Activated T-helper 1 cell treated with anti-CD3 and anti-CD28 coated beads, Interleukin-12 subunit alpha, Interleukin-12 subunit beta, Interleukin-2, Interleukin-4 antibody, amounts not matched to agents 30 ng/mL and 10 ng/mL and 1 ng/mL, durations not matched to agents 14 hours and 24 hours and 36 hours (primary cell): ENCODE measurements around the gene ATP9A. TPM values are rescaled to one million over a fixed set of nuclear protein-coding genes. Genes with fewer than 3 reads are reported as not detected.
A peak's percentile ranks its signal among the peaks of the same experiment; 100 is the strongest.

Experiments used
- DNase-seq: peaks from one replicate; pipeline ENCODE4 v3.0.0; 2021; ENCODE audit warnings: low spot score
- H3K27ac Mint-ChIP-seq: one replicate; pipeline ENCODE4 v1.8.0; 2021; ENCODE audit warnings: mild to moderate bottlenecking, mixed read lengths
- H3K27me3 Mint-ChIP-seq: one replicate; pipeline ENCODE4 v1.8.0; 2022; ENCODE audit warnings: mild to moderate bottlenecking, moderate library complexity, mixed read lengths; ENCODE audit not compliant: insufficient read depth
- H3K36me3 Mint-ChIP-seq: one replicate; pipeline ENCODE4 v1.8.0; 2021; ENCODE audit warnings: low read depth, mixed read lengths
- H3K4me1 Mint-ChIP-seq: one replicate; pipeline ENCODE4 v1.8.0; 2021; ENCODE audit warnings: low read depth, mixed read lengths
- H3K4me3 Mint-ChIP-seq: one replicate; pipeline ENCODE4 v1.8.0; 2021; ENCODE audit warnings: mild to moderate bottlenecking, moderate library complexity, mixed read lengths
- H3K9me3 Mint-ChIP-seq: one replicate; pipeline ENCODE4 v1.8.0; 2021; ENCODE audit warnings: mixed read lengths
- intact Hi-C: fragments of 100-400 bp; cut with micrococcal nuclease; formaldehyde crosslinking; loops from one replicate; pipeline ENCODE4 v1.15.1; 2024
- total RNA-seq: library from RNA; stranded (reverse); gene quantifications from 2 replicates; pipeline ENCODE4 v1.2.3, GENCODE V29; 2022

The ATP9A gene
- total RNA-seq, 1 donor from 2014 or later = 20.6 TPM

DNA sequence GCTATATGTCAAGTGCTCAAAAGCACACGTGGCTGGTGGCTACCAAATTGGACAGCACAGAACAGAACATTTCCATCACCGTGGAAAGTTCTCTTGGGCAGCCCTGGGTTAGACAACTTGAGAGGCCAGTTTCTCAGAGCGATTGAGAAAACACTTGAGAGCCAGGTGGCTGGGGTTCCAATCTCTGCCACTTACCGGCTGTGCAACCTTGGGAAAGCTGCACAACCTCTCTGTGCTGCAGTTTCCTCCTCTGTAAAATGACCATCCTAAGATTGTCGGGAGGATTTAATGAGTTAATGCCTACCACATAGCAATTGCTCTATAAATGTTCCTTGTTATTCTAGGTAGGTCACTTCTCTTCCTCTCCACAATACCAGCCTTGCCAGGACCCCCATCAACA, 200.6 kb downstream of the ATP9A start:
- Mint-ChIP-seq H3K4me3 (no peak overlapping the region), H3K36me3 (no peaks in the 10 kb centered on the region), H3K27me3 (peaks cover 50% of the 10 kb centered on the region), H3K9me3 (no peaks in the 10 kb centered on the region), H3K27ac (no peak overlapping the region), H3K4me1 (peaks cover 10% of the 10 kb centered on the region)
- DNase-seq = no peak
- intact Hi-C loops = no loop called here

DNA sequence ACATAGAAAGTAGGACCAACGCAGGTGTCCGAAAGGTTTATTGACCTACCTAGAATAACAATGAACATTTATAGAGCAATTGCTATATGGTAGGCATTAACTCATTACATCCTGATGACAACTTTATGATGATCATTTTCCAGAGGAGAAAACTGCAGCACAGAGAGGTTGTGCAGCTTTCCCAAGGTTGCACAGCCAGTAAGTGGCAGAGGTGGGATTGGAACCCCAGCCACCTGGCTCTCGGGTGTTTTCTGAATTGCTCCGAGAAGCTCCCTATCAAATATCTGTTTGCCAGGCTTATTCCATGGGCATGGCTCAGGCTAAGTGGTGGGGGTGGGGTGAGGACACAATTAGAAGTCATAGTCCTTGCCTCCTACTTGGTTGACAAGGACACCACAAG, 201.6 kb downstream of the ATP9A start:
- Mint-ChIP-seq H3K4me1 (peaks cover 14% of the 10 kb centered on the region), H3K9me3 (no peaks in the 10 kb centered on the region), H3K27me3 (peaks cover 58% of the 10 kb centered on the region), H3K4me3 (no peak overlapping the region), H3K36me3 (peaks cover 2% of the 10 kb centered on the region), H3K27ac (no peak overlapping the region)
- intact Hi-C loops = no loop called here
- DNase-seq = no peak

DNA sequence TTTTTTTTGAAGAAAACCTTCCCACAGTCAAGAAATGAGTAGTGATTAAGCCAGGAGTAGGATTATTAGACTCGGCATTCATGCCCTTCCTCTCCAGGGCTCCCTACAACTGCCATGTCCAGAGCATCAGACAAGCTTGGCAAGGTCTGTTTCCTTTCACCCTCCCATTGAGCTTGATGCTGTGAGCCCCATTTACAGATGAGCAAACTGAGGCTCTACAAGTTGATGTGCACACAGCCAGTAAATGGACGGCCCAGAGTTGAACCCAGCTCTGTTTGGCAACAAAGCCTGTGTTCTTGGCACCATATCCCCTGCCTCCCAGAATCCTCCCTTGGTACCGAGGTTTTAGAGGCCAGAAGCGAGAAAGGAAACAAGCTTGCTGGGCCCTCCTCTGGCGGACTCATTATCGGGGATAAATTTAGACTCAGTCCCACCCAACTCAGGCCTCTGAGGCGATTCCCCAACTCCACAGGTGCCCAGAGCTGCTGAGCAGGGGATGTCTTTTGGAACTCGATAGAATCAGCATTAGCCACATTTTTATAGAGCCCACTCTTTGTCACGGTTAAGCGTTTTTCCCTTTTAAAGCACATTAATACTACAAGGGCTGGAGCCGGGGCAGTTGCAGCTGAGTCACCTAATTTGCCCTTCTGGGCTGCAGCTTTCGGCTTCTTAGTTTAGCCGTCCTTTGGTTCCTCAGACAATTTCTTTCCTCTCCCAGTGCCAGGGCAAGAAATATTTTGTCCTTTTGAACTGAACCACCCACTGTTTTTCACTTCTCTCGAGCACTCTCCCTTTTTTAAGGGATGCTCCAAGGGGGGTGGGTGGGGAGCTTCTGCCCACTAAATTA, 202.7 kb downstream of the ATP9A start:
- H3K27me3 Mint-ChIP-seq = peaks cover 65% of the 10 kb centered on the region
- H3K4me3 Mint-ChIP-seq = no peak overlapping the region
- intact Hi-C loops = no loop called here
- H3K36me3 Mint-ChIP-seq = peaks cover 3% of the 10 kb centered on the region
- peaks cover 24% of the 10 kb centered on the region for H3K4me1 Mint-ChIP-seq
- DNase-seq = no peak
- no peaks in the 10 kb centered on the region for H3K9me3 Mint-ChIP-seq
- H3K27ac Mint-ChIP-seq = no peak overlapping the region

DNA sequence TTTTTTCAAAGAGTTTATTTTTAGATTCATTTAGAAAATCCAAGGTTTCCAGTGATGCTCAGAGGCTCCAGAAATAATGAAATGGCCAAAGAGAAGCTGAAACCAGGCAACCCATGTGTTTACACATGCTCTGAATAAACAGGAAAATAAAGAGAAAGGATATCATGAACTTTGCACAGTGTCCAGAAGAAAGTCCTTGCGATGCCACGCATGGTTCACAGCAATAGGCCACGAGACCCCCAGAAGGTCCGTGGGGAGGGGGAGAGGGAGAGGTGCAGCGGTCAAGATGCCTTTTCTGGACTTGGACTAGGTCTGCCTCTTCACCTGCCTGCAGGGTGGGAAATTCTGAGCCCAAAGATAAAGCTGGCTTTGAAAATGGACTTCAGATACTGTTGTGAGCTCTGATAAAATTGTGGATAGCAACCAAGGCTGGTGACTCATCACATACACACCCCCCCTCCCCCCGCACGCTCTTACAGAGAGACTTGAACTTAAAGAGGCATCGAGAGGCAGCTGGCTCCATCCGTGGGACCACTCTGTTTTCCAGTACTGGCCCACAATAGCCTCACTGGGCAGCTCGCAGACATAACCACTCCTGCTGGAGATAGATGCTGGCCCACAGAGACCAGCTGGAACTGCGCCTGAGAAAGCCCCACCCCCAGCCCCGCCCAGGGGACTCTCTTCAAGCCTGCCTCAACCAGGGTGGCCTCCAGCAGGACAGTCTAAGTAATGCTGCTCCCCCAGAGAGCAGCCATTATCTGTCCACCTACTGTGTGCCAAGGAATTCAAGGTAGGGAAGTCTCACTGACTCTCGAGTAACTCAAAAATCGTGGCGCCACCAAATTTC, 204.5 kb downstream of the ATP9A start:
- Mint-ChIP-seq H3K9me3 (no peaks in the 10 kb centered on the region), H3K27me3 (peaks cover 74% of the 10 kb centered on the region), H3K4me1 (peaks cover 26% of the 10 kb centered on the region), H3K27ac (no peak overlapping the region), H3K4me3 (no peak overlapping the region), H3K36me3 (peaks cover 3% of the 10 kb centered on the region)
- DNase-seq = no peak
- intact Hi-C loops = no loop called here

DNA sequence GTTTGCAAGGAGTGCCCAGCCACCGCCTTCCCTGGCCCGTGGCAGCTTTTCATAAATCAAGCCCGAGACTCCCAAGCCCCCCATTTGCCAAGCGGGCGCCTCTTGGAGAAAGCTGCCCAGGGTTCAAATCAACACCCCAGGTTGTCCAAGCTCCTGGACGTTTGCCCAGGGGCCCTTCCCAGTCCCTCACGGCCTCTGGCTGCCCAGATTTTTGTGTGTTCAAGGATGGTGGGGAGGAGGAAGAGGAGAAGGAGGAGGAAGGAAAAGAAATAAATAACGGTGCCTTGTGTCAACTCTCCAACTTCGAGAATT, 205.1 kb downstream of the ATP9A start:
- peaks cover 74% of the 10 kb centered on the region for H3K27me3 Mint-ChIP-seq
- no peak for DNase-seq
- H3K4me1 Mint-ChIP-seq = peaks cover 26% of the 10 kb centered on the region
- no peak overlapping the region for H3K27ac Mint-ChIP-seq
- no peaks in the 10 kb centered on the region for H3K9me3 Mint-ChIP-seq
- intact Hi-C loops = no loop called here
- peak overlapping the region; percentile 56 for H3K4me3 Mint-ChIP-seq
- H3K36me3 Mint-ChIP-seq = peaks cover 3% of the 10 kb centered on the region

DNA sequence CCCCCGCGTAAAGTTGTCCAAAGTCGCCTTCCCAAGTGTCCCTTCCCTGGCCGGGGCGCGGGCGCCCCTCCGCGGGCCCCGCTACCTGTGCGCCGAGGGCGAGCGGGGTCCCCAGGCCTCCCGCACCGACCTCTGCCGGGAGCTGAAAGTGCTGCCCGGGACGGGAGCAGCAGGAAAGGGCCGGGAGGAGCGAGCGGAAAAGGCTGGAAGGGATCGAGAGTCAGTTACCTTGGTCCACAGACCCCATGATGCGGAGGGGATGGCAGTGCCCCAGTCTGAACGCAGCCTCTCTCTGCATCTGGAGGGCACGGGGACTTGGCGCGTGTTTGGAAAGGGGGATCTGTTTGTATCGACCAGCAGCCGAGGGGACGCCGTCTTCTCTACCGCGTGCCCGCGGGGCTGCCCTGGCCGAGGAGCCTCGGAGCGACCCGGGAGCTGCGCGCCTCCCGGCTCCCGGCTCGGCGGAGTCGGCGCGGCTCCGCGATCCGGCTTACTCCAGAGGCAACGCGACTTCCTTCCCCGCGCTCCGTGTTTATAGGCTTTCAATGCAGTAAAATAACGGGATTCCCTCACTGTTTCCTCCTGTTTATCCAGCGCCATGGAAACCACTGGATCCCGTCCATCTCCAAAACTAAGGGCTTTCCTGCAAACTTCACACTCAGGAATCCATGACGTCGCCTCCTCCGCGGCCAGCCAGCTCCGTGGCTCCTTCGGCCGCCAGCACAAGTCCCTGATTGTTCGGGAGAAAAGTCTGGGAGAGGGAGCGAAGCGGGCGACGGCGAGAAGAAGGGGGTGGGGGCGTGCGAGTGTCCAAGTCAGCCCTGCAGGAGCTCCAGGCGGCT, 205.6 kb downstream of the ATP9A start:
- Mint-ChIP-seq H3K36me3 (peaks cover 3% of the 10 kb centered on the region), H3K4me1 (peaks cover 26% of the 10 kb centered on the region), H3K9me3 (no peaks in the 10 kb centered on the region), H3K27ac (no peak overlapping the region), H3K27me3 (peaks cover 71% of the 10 kb centered on the region), H3K4me3 (peak overlapping the region; percentile 56)
- intact Hi-C loops = no loop called here
- no peak for DNase-seq

DNA sequence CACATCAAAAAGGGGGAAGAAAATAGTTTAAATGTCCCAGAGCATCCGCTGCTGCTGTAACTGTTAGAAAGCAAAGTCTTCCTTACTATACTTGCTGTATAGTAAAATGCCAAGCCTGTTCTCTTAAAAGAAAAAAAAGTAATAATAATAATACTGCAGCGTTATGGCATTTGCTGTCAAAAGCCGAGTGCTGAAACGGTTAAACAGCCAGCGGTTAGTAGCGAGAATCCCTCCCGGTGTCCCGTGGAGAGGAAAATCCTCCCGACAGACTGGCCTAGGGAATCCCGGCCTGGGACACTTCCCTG, 206.2 kb downstream of the ATP9A start:
- H3K9me3 Mint-ChIP-seq = no peaks in the 10 kb centered on the region
- H3K4me1 Mint-ChIP-seq = peaks cover 26% of the 10 kb centered on the region
- peaks cover 3% of the 10 kb centered on the region for H3K36me3 Mint-ChIP-seq
- peak overlapping the region; percentile 76 for H3K4me3 Mint-ChIP-seq
- DNase-seq = no peak
- H3K27ac Mint-ChIP-seq = no peak overlapping the region
- intact Hi-C loops = no loop called here
- H3K27me3 Mint-ChIP-seq = peaks cover 71% of the 10 kb centered on the region

DNA sequence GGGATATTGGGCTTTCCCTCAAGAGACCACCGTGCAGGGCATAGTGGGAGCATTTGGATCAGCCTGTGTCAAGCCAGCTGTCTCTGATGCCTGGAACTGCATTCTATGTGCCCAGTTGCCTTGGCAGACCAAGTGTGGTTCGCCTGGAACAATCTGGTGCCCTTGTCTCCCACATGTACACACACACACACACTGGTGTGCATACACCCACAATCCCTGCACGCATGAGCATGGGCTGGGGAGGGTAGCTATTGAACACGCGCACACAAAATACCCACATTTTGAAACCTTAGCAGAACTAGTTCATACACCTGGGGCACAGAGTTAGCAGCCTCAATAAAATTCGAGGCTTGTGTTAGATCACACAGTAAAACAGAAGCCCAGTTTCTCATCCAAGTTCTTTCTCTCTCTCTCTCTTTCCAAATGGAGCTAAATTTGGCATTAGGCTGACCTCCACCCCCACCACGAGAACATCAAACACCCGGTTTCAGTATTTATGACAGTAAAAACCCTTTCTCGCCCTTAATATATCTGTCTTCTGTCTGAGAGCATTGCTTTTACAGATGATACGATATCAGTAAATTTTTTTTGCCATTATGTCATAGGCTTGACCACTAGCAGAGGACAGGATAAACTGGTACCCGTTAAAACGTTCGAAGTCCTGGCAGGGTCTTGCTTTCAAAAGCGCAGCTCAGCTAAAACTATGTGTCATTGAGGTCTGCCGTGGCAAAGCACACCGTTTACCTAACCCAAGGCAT, 207.5 kb downstream of the ATP9A start:
- H3K4me3 Mint-ChIP-seq = peak overlapping the region; percentile 57
- no peak for DNase-seq
- H3K27ac Mint-ChIP-seq = no peak overlapping the region
- intact Hi-C loops = no loop called here
- peaks cover 3% of the 10 kb centered on the region for H3K36me3 Mint-ChIP-seq
- peaks cover 61% of the 10 kb centered on the region for H3K27me3 Mint-ChIP-seq
- no peaks in the 10 kb centered on the region for H3K9me3 Mint-ChIP-seq
- peaks cover 26% of the 10 kb centered on the region for H3K4me1 Mint-ChIP-seq

DNA sequence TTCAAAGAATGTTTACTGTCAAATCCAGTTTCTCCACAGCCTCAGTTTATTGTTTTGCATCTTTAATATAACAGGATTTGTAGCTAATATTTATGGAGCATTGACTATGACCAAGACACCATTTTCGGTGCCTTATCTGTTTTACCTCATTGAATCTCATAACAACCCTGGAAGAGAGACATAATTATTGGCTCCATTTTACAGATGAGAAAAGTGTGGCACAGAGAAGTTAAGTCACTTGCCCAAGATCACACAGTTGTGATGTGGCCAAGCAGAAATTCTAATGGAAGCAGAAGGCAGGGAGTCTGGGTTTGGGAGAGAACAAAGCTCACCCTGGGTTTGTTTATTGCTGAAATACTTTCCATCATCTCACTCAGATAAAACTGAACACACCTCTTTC, 208.1 kb downstream of the ATP9A start:
- DNase-seq = no peak
- Mint-ChIP-seq H3K4me3 (no peak overlapping the region), H3K9me3 (no peaks in the 10 kb centered on the region), H3K27me3 (peaks cover 60% of the 10 kb centered on the region), H3K27ac (no peak overlapping the region), H3K4me1 (peaks cover 26% of the 10 kb centered on the region), H3K36me3 (peaks cover 3% of the 10 kb centered on the region)
- intact Hi-C loops = no loop called here

DNA sequence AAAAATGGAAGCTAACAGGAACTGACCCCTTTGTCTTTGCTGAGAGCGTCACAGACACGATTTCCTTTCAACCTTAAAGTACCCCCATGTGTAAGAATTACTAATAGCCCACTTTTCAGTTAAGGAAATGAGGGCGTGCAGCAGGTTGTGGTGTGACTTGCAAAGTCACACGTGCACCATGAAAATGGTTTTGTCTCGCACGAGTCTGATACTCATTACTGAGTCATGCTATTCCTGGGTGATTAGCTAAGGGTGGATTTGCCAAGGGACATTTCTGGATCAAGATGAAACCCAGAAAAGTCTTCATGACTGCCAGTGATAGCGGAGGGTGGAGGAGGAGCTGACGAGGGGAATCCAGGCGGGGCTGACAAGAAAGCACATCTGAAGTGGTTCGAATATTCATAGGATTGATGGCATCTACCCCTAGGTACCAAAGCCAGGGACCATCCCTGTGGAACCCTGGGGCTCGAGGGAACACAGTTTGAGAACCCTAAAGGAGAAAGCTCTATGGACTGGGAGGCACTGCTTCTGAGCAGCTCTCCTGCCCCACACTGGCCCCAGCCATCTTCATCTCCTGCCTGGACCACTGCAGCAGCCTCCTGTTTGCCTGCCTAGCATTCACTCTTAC, 213.5 kb downstream of the ATP9A start:
- H3K27ac Mint-ChIP-seq = no peak overlapping the region

DNA sequence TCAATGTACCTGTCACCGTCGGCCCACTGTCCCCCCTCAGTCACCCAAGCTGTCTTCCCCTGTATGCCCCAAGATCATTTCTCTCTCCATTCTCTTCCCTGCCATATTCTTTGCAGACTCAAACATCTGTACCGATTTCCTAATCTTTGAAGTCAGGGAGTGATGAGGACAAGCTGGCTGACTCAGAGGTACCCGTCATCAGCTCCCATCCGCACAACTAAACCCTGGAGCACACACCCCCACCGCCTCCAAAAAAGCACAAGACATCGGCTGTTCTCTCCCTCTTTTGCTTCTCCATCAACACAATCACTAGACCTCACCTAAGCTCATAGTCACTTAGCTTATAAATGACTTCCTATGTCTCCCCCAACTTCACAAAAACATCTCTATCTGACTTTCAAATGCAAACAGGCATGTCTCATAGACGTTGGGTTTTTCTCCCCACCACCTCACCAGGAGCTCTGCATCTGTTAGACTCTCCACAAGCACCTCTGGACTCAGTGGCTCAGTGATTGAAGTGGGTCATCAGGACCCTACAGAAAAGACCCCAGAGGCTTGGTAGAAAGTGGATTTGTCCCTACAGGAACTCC, 214.2 kb downstream of the ATP9A start:
- Mint-ChIP-seq H3K4me1 (peaks cover 6% of the 10 kb centered on the region), H3K9me3 (no peaks in the 10 kb centered on the region), H3K27ac (no peak overlapping the region), H3K27me3 (peaks cover 18% of the 10 kb centered on the region), H3K4me3 (no peak overlapping the region), H3K36me3 (no peaks in the 10 kb centered on the region)
- no peak for DNase-seq
- intact Hi-C loops = no loop called here

More for the DNA sequence above, 213.5 kb downstream of the ATP9A start:
- DNase-seq = no peak
- H3K36me3 Mint-ChIP-seq = no peaks in the 10 kb centered on the region
- peaks cover 22% of the 10 kb centered on the region for H3K27me3 Mint-ChIP-seq
- H3K4me3 Mint-ChIP-seq = no peak overlapping the region
- intact Hi-C loops = no loop called here
- no peaks in the 10 kb centered on the region for H3K9me3 Mint-ChIP-seq
- peaks cover 6% of the 10 kb centered on the region for H3K4me1 Mint-ChIP-seq

DNA sequence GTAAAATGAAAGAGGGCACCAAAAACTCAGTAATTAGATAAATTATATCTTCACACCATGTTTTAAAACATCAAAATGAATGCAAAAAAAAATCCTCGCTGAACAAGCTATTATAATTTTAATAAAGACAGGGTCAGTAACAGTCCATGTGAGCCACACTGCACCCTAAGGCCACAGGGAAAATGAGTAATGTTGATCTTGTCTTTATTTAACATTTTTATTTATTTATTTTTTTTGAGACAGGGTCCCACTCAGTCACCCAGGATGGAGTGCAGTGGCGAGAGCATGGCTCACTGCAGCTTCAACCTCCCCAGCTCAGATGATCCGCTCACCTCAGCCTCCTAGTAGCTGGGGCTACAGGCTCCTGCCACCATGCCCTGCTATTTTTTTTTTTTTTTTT, 217.0 kb downstream of the ATP9A start:
- Mint-ChIP-seq H3K4me3 (no peak overlapping the region), H3K27me3 (peaks cover 33% of the 10 kb centered on the region), H3K36me3 (no peaks in the 10 kb centered on the region), H3K27ac (no peak overlapping the region), H3K9me3 (no peaks in the 10 kb centered on the region), H3K4me1 (peaks cover 6% of the 10 kb centered on the region)
- intact Hi-C loops = no loop called here
- DNase-seq = no peak
